Measurements from ENCODE around the gene RAD23B.

RAD23B gene

DNA sequence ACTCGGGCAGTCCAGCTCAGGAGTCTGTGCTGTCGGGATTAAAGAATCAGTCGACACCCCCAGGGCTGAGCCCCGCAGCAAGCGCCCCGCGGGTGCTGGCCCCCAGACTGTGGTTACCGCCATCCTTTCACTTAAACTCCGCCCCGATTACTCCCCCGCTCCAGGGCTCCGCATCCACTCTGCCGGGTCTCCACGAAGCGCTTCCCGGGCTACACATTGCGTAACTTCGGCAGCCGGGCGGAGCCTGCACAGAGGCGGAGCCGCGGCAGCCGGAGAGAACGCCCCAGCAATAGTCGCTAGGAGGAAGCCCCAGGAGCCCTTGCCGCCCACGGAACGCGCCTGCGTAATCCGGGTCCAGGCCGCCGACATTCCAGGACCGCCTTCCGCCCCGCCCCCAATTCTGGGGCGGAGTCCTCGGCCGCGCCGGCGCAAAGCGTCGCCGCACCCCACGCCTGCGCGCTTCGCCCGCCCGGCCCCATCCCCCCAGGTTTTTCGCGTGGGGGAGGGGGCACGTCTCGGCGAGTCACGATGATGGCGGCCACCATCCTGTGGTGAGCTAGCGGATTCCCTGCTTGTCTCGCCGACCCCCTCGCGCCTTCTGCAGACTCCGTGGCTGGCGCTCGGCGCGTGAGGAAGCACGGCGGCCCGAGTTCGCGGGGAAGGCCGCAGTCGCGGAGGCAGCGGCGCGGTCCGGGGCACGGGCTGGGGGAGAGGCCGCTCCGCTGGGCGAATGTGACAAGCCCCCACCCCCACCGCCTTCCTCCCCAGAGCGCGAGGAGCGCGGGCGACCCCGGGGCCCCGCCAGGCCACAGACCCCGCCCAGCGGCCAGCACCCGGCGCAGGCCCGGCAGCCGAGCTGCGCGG, at the start of gene RAD23B:
Gene RAD23B (plus strand): TSS at position 521 of the 864 bp plus-strand sequence. CDS start 351 bp downstream, outside the sequence.
- FAIRE-seq (peak; percentile 97), DNase-seq (ENCODE audit: insufficient read length, low spot score) (peak; percentile 97)
- TF ChIP-seq POLR2A (IDR thresholded peaks at IDR 0.05; ENCODE audit: low read depth, low read length), result peak; percentile 93

DNA sequence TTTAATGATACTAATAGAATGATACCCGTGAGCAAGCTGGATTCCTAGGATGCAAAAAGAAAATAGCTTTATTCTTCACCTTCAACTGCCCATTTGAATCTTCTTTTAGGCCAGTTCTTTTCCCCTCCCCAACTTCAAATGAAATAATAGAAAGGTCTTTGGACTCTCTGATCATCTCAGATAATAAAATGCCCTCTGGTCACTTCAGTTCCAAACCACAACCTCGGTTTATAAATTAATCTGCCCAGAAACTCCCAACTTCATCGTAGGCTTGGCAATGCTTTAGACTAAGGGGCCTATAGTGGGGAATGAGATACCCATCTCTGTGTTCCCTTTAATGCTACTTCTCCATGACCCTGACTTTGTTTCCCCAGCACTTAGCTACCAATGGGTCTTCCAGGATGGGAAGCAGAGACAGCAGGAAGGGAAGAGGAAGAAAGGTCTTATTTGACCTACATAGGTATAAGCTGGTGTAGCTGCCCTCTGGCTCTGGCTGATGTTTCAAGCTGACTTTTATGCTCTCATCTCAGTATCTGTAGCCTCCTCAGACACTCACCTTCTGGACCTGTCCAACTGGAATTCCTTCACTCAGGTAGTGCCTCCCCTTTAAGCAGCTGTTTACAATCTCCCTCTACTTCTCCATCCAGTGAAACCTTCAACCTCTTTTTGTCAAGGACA, 47.2 kb upstream of the RAD23B start:
- no peak for TF ChIP-seq POLR2A (IDR thresholded peaks at IDR 0.05; ENCODE audit: low read depth, low read length)
- no peak for FAIRE-seq
- DNase-seq (ENCODE audit: insufficient read length, low spot score), result no peak

GRCh38 chr9:107237873-107238272, 45.2 kb upstream of the RAD23B start:
- DNase-seq (ENCODE audit: insufficient read length, low spot score), result no peak
- FAIRE-seq, result peak; percentile 58
- TF ChIP-seq POLR2A (IDR thresholded peaks at IDR 0.05; ENCODE audit: low read depth, low read length), result no peak

- DNase-seq (ENCODE audit: insufficient read length, low spot score), result no peak
- peak; percentile 53 for FAIRE-seq
- TF ChIP-seq POLR2A (IDR thresholded peaks at IDR 0.05; ENCODE audit: low read depth, low read length), result no peak
Measured at GRCh38 chr9:107239474-107239873, 43.6 kb upstream of the RAD23B start.

DNA sequence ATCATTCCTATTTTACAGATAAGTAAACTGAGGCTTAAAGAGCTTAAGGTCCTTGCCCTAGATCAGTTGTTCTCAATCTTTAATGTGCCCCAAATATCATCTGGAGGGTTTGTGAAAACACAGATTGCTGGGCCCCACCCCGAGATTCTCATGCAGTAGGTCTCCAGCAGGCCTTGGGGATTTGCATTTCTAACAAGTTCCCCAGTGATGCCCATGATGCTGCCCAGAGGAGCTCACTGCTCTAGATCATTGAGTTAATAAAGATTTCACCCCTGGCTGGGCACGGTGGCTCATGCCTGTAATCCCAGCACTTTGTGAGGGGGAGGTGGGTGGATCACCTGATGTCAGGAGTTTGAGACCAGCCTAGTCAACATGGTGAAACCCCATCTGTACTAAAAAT, 42.8 kb upstream of the RAD23B start:
- TF ChIP-seq POLR2A (IDR thresholded peaks at IDR 0.05; ENCODE audit: low read depth, low read length), result no peak
- FAIRE-seq, result no peak
- DNase-seq (ENCODE audit: insufficient read length, low spot score), result no peak

- FAIRE-seq (peak; percentile 86), DNase-seq (ENCODE audit: insufficient read length, low spot score) (no peak)
- no peak for TF ChIP-seq POLR2A (IDR thresholded peaks at IDR 0.05; ENCODE audit: low read depth, low read length)
Measured at GRCh38 chr9:107242073-107243030, 40.7 kb upstream of the RAD23B start.

DNA sequence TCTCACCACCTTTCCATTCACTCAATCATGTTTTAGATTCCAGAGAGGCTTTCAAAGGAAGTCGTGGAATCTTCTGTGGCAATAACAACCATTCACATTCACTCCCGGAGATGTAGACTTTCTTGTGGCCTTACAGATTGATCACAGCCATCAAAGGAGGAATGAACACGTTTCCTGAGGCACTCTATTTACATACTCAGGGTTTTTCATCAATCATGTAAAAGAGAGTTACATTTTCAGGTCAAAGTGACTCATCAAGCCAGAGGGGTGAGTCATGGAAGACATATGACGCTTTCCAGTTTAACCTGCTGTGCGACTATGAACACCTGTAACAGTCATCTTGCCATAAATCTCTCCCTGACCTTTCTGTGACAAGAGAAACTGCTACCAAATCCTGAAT, 39.3 kb upstream of the RAD23B start:
- TF ChIP-seq POLR2A (IDR thresholded peaks at IDR 0.05; ENCODE audit: low read depth, low read length), result no peak
- DNase-seq (ENCODE audit: insufficient read length, low spot score), result peak; percentile 40
- peak; percentile 99 for FAIRE-seq

DNA sequence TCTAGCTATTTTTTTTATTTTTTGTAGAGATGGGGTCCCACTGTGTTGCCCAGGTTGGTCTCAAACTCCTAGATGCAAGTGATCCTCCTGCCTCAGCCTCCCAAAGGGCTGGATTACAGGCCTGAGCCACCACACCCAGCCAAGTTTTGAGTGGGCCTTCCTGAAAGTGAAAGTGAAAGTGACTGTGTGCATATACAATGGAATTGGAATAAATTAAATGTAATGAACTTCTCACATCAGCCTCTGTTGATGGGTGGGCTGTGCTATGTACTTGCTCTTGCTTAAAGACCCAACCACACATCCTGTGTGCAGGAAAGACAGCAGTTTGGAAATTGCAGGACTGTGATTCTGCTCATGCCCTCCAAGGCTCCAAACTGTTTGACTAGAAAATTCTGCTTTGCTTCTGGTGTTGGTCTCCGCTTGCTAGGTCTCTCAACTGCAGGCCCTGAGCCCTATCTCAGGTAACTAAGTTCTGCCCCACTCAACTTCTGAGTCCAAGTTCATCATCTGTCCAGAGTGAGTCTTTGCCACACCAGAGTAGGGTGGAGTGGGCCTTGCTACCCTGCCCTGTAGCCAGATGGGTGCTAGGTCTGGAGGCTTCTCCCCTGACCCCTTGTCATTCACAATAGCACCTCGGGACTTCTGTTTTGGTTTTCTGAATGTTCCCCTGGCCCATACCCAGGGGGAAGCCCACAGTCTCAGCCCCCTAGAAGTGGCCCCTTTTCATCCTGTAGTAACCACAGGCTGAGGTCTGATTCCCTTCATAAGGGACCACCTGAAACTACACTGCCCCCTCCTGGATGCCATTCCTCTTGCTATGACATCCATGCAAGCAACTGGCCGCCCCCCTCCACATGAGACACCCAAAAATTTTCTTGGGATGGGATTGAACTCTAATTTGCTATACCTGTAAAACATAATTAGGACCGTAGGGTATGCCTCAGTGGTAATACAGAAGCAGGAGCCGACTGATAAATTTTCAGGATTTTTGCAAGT, 36.5 kb upstream of the RAD23B start:
- no peak for TF ChIP-seq POLR2A (IDR thresholded peaks at IDR 0.05; ENCODE audit: low read depth, low read length)
- no peak for DNase-seq (ENCODE audit: insufficient read length, low spot score)
- FAIRE-seq, result peak; percentile 69

DNA sequence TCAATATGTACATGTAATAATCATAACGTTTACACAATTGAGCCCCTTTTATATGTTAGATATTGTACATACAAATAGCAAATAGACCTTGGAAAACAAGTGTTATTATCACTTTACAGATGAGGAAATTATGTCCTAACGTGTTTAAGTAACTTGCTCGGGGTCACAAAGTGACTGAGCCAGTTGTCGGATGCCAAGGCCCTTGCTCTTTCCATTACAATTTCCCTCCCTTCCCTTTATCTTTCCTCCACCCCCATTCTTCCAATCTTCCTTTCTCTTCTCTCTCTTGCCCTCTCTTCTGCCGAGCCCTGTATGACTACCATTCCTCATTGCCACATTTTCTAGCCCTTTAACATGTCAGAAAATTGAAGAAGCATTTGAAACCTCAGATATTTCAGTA, 34.4 kb upstream of the RAD23B start:
- DNase-seq (ENCODE audit: insufficient read length, low spot score) (no peak), FAIRE-seq (no peak)
- TF ChIP-seq POLR2A (IDR thresholded peaks at IDR 0.05; ENCODE audit: low read depth, low read length), result no peak

GRCh38 chr9:107249131-107249533, 33.9 kb upstream of the RAD23B start:
- FAIRE-seq (no peak), DNase-seq (ENCODE audit: insufficient read length, low spot score) (no peak)
- TF ChIP-seq POLR2A (IDR thresholded peaks at IDR 0.05; ENCODE audit: low read depth, low read length), result no peak

DNA sequence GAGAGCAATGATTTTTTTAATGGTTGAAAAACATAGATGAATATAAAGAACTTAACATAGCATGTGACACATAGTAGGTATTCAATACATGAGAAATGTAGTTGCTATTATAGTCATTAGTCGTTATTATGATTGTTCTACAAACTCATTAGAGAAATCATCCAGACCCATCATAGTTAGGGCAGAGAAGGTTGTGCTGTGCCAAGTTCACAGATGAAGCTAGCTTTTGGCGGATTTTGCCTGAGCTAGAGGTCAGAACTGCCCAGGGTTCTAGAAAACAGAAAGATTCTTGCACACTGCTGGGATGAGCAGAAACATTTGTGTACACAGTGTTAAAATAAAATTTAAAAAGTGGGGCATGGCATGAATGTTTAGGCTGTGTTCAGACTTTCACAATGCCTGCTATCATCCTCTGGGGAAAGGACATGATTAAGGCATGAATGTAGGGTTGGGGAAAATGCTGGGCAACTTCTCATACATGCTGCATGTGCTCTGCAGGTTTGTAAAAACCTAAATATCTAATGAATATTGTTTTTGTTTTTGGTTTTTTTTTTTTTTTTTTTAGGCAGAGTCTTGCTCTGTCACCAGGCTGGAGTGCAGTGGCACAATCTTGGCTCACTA, 33.3 kb upstream of the RAD23B start:
- DNase-seq (ENCODE audit: insufficient read length, low spot score) (no peak), FAIRE-seq (no peak)
- TF ChIP-seq POLR2A (IDR thresholded peaks at IDR 0.05; ENCODE audit: low read depth, low read length), result no peak

- peak; percentile 43 for FAIRE-seq
- no peak for TF ChIP-seq POLR2A (IDR thresholded peaks at IDR 0.05; ENCODE audit: low read depth, low read length)
- no peak for DNase-seq (ENCODE audit: insufficient read length, low spot score)
Measured at GRCh38 chr9:107251756-107252322, 31.2 kb upstream of the RAD23B start.
